Nephron (organoid): Measurements from ENCODE around the gene METTL21C.

Source experiments
- H3K27ac Mint-ChIP-seq, 3 experiments: 2 replicates each; pipeline ENCODE4 v1.8.0; 2020; ENCODE audit warnings: mixed read lengths in 3 of 3, mild to moderate bottlenecking in 2 of 3, moderate library complexity in 1 of 3
- H3K27me3 Mint-ChIP-seq: 2 replicates; pipeline ENCODE4 v1.8.0; 2021; ENCODE audit warnings: low read depth, mild to moderate bottlenecking, moderate library complexity, mixed read lengths
- H3K36me3 Mint-ChIP-seq: 2 replicates; pipeline ENCODE4 v1.8.0; 2020; ENCODE audit warnings: low read depth, mixed read lengths
- H3K4me1 Mint-ChIP-seq: 2 replicates; pipeline ENCODE4 v1.8.0; 2020; ENCODE audit warnings: mixed read lengths
- H3K4me3 Mint-ChIP-seq, 3 experiments: 2 replicates each; pipeline ENCODE4 v1.8.0; 2020; ENCODE audit warnings: mild to moderate bottlenecking in 3 of 3, mixed read lengths in 3 of 3, moderate library complexity in 2 of 3
- H3K9me3 Mint-ChIP-seq: 2 replicates; pipeline ENCODE4 v1.8.0; 2020; ENCODE audit warnings: mixed read lengths
- CTCF ChIP-seq, 3 experiments: fragments of 200-600 bp; sonication (generic); IDR thresholded peaks; one replicate each; pipeline ENCODE4 v1.5.0; 2021; ENCODE audit warnings: antibody characterized with exemption in 3 of 3; ENCODE audit not compliant: unreplicated experiment in 3 of 3

The METTL21C gene

GRCh38 chr13:102675115-102675514, 19.7 kb downstream of the METTL21C start:
- Mint-ChIP-seq H3K27ac (no peak overlapping the region), H3K36me3 (peaks cover 70% of the 10 kb centered on the region), H3K4me1 (no peaks in the 10 kb centered on the region), H3K4me3 (no peak overlapping the region), H3K9me3 (peaks cover 9% of the 10 kb centered on the region), H3K27me3 (no peaks in the 10 kb centered on the region)
- no peak for TF ChIP-seq CTCF (IDR thresholded peaks at IDR 0.05; ENCODE audit: unreplicated experiment in 3 of 3)

- Mint-ChIP-seq H3K27me3 (no peaks in the 10 kb centered on the region), H3K36me3 (peaks cover 94% of the 10 kb centered on the region), H3K4me1 (no peaks in the 10 kb centered on the region), H3K9me3 (peaks cover 39% of the 10 kb centered on the region), H3K4me3 (no peak overlapping the region), H3K27ac (no peak overlapping the region)
- TF ChIP-seq CTCF (IDR thresholded peaks at IDR 0.05; ENCODE audit: unreplicated experiment in 3 of 3): no peak
These were observed 24.7 kb downstream of the METTL21C start for GRCh38 chr13:102670130-102670529.

- peaks cover 97% of the 10 kb centered on the region for H3K36me3 Mint-ChIP-seq
- TF ChIP-seq CTCF (IDR thresholded peaks at IDR 0.05; ENCODE audit: unreplicated experiment in 3 of 3): no peak
- H3K9me3 Mint-ChIP-seq: peaks cover 39% of the 10 kb centered on the region
- H3K27me3 Mint-ChIP-seq: no peaks in the 10 kb centered on the region
- H3K4me3 Mint-ChIP-seq: no peak overlapping the region
- no peak overlapping the region for H3K27ac Mint-ChIP-seq
- H3K4me1 Mint-ChIP-seq: no peaks in the 10 kb centered on the region
These were observed 26.9 kb downstream of the METTL21C start for GRCh38 chr13:102667911-102668310.

- H3K9me3 Mint-ChIP-seq: peaks cover 39% of the 10 kb centered on the region
- H3K36me3 Mint-ChIP-seq: peaks cover 96% of the 10 kb centered on the region
- no peak overlapping the region for H3K27ac Mint-ChIP-seq
- H3K4me3 Mint-ChIP-seq: no peak overlapping the region
- H3K4me1 Mint-ChIP-seq: no peaks in the 10 kb centered on the region
- no peaks in the 10 kb centered on the region for H3K27me3 Mint-ChIP-seq
- TF ChIP-seq CTCF (IDR thresholded peaks at IDR 0.05; ENCODE audit: unreplicated experiment in 3 of 3): no peak
These were observed 27.8 kb downstream of the METTL21C start for GRCh38 chr13:102667023-102667422.

- Mint-ChIP-seq H3K4me3 (no peak overlapping the region), H3K27me3 (no peaks in the 10 kb centered on the region), H3K4me1 (no peaks in the 10 kb centered on the region), H3K36me3 (peaks cover 65% of the 10 kb centered on the region), H3K27ac (no peak overlapping the region), H3K9me3 (peaks cover 19% of the 10 kb centered on the region)
- TF ChIP-seq CTCF (IDR thresholded peaks at IDR 0.05; ENCODE audit: unreplicated experiment in 3 of 3): no peak
These were observed 35.6 kb downstream of the METTL21C start for GRCh38 chr13:102659168-102659713.

GRCh38 chr13:102658660-102659059, 36.2 kb downstream of the METTL21C start:
- Mint-ChIP-seq H3K4me1 (no peaks in the 10 kb centered on the region), H3K4me3 (no peak overlapping the region), H3K27me3 (no peaks in the 10 kb centered on the region), H3K36me3 (peaks cover 59% of the 10 kb centered on the region), H3K27ac (no peak overlapping the region), H3K9me3 (peaks cover 19% of the 10 kb centered on the region)
- TF ChIP-seq CTCF (IDR thresholded peaks at IDR 0.05; ENCODE audit: unreplicated experiment in 3 of 3): no peak
